GM12801 (cell line): ENCODE results near the gene ISG15.

Source experiments
- CTCF ChIP-seq: IDR thresholded peaks from one replicate; pipeline ENCODE4 v1.5.1; 2011; ENCODE audit warnings: control low read depth; ENCODE audit not compliant: insufficient read length; ENCODE audit errors: extremely low read depth

The ISG15 gene

GRCh38 chr1:1050577-1051052, 37.3 kb downstream of the ISG15 start:
- TF ChIP-seq CTCF = no peak

DNA sequence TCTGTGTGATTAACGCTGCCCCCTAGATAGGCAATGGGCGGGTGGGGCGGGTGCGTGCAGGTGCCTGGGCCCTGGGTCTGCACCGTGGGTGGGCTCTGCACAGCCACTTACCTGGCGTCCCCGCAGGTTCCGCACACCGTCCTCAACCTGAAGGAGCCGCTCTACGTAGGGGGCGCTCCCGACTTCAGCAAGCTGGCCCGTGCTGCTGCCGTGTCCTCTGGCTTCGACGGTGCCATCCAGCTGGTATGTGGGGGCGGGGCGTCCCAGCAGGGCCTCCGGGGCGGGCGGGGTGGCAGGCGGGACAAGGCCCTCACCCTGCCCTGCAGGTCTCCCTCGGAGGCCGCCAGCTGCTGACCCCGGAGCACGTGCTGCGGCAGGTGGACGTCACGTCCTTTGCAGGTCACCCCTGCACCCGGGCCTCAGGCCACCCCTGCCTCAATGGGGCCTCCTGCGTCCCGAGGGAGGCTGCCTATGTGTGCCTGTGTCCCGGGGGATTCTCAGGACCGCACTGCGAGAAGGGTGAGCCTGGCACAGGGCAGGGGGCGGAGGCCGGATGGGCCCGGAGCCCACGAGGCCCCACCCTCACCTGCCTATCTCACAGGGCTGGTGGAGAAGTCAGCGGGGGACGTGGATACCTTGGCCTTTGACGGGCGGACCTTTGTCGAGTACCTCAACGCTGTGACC, 38.0 kb downstream of the ISG15 start:
- TF ChIP-seq CTCF = no peak

GRCh38 chr1:1052003-1052840, 38.9 kb downstream of the ISG15 start:
- no peak for TF ChIP-seq CTCF

GRCh38 chr1:1053022-1053421, 39.7 kb downstream of the ISG15 start:
- no peak for TF ChIP-seq CTCF

- TF ChIP-seq CTCF = no peak
Measured at GRCh38 chr1:1053682-1054081, 40.4 kb downstream of the ISG15 start.

- no peak for TF ChIP-seq CTCF
Measured at GRCh38 chr1:1054099-1054700, 40.9 kb downstream of the ISG15 start.

- TF ChIP-seq CTCF = no peak
Measured at GRCh38 chr1:1054971-1055370, 41.7 kb downstream of the ISG15 start.
